Pancreas (tissue), 10 donors: Measurements from ENCODE around the gene TEK. TPM values are rescaled to one million over a fixed set of nuclear protein-coding genes. Genes with fewer than 3 reads are reported as not detected.

Source experiments
- ATAC-seq, 4 donors: fragments of 200-7000 bp; cut with Tn5 transposase; one replicate each; pipeline versions ENCODE4 v1.8.0 to v1.9.1; 2020; ENCODE audit warnings: mild to moderate bottlenecking in 4 of 4, moderate library complexity in 4 of 4
- DNase-seq, 6 donors: peaks; one replicate each; pipeline ENCODE4 v3.0.0-alpha.2; 2020
- FAIRE-seq: peaks from 2 replicates; lab custom pipeline; 2012; peaks lifted over from hg19 to GRCh38; lab: Jason Lieb, UNC
- H3K27ac ChIP-seq, 4 donors: fragments of 200-600 bp; sonication (generic); 1 replicate in 3 of 4; 2 replicates in 1 of 4; pipeline versions ENCODE4 v1.5.0 to v1.8.0; 2020
- H3K27me3 ChIP-seq, 4 donors: fragments of 200-600 bp; one replicate each; pipeline ENCODE4 v1.8.0; 2021
- H3K36me3 ChIP-seq, 3 donors: fragments of 200-600 bp; sonication (generic) in 1 of 3; one replicate each; pipeline versions ENCODE4 v1.5.0 to v1.8.0; 2020 to 2021
- H3K4me1 ChIP-seq, 3 donors: fragments of 200-600 bp; one replicate each; pipeline ENCODE4 v1.8.0; 2021
- H3K4me3 ChIP-seq, 4 donors: fragments of 200-600 bp; sonication (generic) in 2 of 4; one replicate each; pipeline versions ENCODE4 v1.5.0 to v1.8.0; 2020 to 2021
- H3K9me3 ChIP-seq, 4 donors: fragments of 200-600 bp; one replicate each; pipeline ENCODE4 v1.8.0; 2021
- CTCF ChIP-seq, 4 donors: fragments of 200-600 bp; sonication (generic) in 3 of 4; IDR thresholded peaks; one replicate each; pipeline versions ENCODE4 v1.5.0 to v1.8.0; 2021; ENCODE audit warnings: antibody characterized with exemption in 4 of 4
- WGBS, 2 donors: extraction: QIAGEN DNeasy Blood & Tissue Kit; methylation state at CpG; one replicate each; pipeline ENCODE4 v1.1.7; 2013; 5-methylcytosine and 5-hydroxymethylcytosine counted together
- intact Hi-C, 3 donors: fragments of 100-400 bp; cut with DNase I; formaldehyde crosslinking; loops; one replicate each; pipeline versions ENCODE4 v1.11.1 to v1.14.2; 2022
- polyA plus RNA-seq, 2 donors: library from polyadenylated mRNA; stranded (reverse); fragments of 200-250 nt; gene quantifications; one replicate each; pipeline ENCODE4 v1.2.3, GENCODE V29; 2013
- total RNA-seq, 6 donors: library from RNA; stranded (reverse); fragmentation: NEBNext Ultra II Directional in 4 of 6; extraction: Animal tissue kit (Norgen Biotek cat#: 25700) in 4 of 6; gene quantifications; one replicate each; pipeline versions ENCODE4 v1.2.1 to v1.2.4, GENCODE V29; 2021 to 2023
- donor health status: healthy with polysubstance abuse.
- donor health status: DM: no; HTN: no; CAD: no; lungs with moderate emphysema.
- donor health status: DM: no; HTN: no; CAD: no.
- donor health status: control.
- donor health status: control.
- donor health status: Bipolar disorder and iron deficiency.
- donor health status: DM: yes; HTN: yes; CAD: no.
- donor health status: DM: no; HTN: no; CAD: no.
- donor health status: DM: no; HTN: no; CAD: no.
- donor health status: DM: yes; HTN: yes; CAD: no.

Gene TEK
- total and polyA plus RNA-seq, 8 donors, result 0.91 to 3.8 (median 1.9) TPM

- intact Hi-C loops, result no loop called here
- Histone ChIP-seq H3K9me3 (no peaks in the 10 kb centered on the region), H3K27me3 (no peaks in the 10 kb centered on the region), H3K4me3 (no peak overlapping the region), H3K4me1 (peaks cover 0 to 4% (median 2%) of the 10 kb centered on the region in 3 donors), H3K27ac (no peak overlapping the region), H3K36me3 (no peaks in the 10 kb centered on the region)
- TF ChIP-seq CTCF (IDR thresholded peaks at IDR 0.05), result no peak
- no peak for FAIRE-seq
- 96 to 97% methylated on average over 1 of the region's 1 CpG for WGBS, 2 donors
- ATAC-seq, result no peak
- no peak for DNase-seq
Measured at GRCh38 chr9:27189426-27189825, 80.4 kb downstream of the TEK start.

GRCh38 chr9:27192291-27192960 is 83.4 kb downstream of the TEK start:
- FAIRE-seq, result no peak
- no peak overlapping the region for H3K27ac ChIP-seq

DNA sequence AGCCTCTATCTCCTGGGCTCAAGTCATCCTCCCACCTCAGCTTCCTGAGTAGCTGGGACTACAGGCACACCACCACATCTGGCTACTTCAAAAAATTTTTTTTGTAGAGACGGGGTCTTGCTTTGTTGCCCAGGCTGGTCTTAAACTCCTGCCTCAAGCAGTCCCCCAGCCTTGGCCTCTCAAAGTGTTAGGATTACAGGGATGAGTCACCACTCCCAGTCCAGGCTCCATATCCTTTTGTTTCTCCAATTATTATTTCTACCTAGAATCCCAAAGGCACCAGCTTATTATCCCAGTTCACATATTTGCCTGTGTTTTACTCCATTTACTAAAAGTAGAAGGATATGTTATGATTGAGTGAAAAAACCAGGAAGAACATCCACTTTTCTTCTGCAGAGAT is 84.9 kb downstream of the TEK start:
- ATAC-seq (no peak), DNase-seq (no peak), FAIRE-seq (no peak)
- Histone ChIP-seq H3K27me3 (no peaks in the 10 kb centered on the region), H3K36me3 (no peaks in the 10 kb centered on the region), H3K27ac (no peak overlapping the region), H3K4me1 (no peaks in the 10 kb centered on the region), H3K4me3 (no peak overlapping the region), H3K9me3 (no peaks in the 10 kb centered on the region)
- intact Hi-C loops, result no loop called here
- no peak for TF ChIP-seq CTCF (IDR thresholded peaks at IDR 0.05)
- WGBS, 2 donors, result 75% methylated on average over 1 of the region's 1 CpG

More at GRCh38 chr9:27192291-27192960, 83.4 kb downstream of the TEK start:
- Histone ChIP-seq H3K4me3 (no peak overlapping the region), H3K27me3 (no peaks in the 10 kb centered on the region), H3K9me3 (no peaks in the 10 kb centered on the region), H3K4me1 (no peaks in the 10 kb centered on the region), H3K36me3 (no peaks in the 10 kb centered on the region)
- no peak for TF ChIP-seq CTCF (IDR thresholded peaks at IDR 0.05)
- no peak for ATAC-seq
- WGBS, 2 donors, result 67 to 71% methylated on average over 10 of the region's 10 CpGs
- no peak for DNase-seq
- intact Hi-C loops, result no loop called here

GRCh38 chr9:27194401-27195091 is 85.5 kb downstream of the TEK start:
- no peak overlapping the region for H3K27ac ChIP-seq
- H3K27me3 ChIP-seq, result no peaks in the 10 kb centered on the region
- no peak overlapping the region for H3K4me3 ChIP-seq
- FAIRE-seq, result peak; percentile 41
- WGBS, 2 donors, result 62 to 69% methylated on average over 5 of the region's 5 CpGs
- no peaks in the 10 kb centered on the region for H3K4me1 ChIP-seq
- peak in 2 of 4 donors; percentile 49 to 56 for ATAC-seq
- intact Hi-C loops, result no loop called here
- H3K9me3 ChIP-seq, result no peaks in the 10 kb centered on the region
- TF ChIP-seq CTCF (IDR thresholded peaks at IDR 0.05), result no peak
- H3K36me3 ChIP-seq, result no peaks in the 10 kb centered on the region
- no peak for DNase-seq

DNA sequence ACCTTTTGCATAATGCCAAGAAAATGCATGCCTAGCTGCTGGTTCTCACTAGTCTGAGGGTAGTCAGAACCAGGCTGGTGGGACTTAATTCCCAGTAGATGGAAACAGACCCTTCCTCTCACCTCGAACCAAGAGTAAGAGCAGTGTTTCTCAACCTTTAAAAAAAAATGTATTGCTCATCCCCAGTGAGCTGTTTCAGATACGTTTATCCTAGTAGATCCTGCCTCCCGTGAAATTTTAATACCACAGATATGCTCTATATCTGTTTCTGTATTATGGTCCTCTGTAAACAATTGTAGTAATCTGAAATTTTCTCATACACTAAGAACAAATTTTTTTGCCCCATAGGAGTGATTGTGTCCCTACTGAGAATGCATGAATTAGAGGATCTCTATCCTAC is 86.2 kb downstream of the TEK start:
- intact Hi-C loops, result no loop called here
- WGBS, 2 donors, result 61 to 70% methylated on average over 3 of the region's 3 CpGs
- Histone ChIP-seq H3K4me3 (no peak overlapping the region), H3K36me3 (no peaks in the 10 kb centered on the region), H3K27me3 (no peaks in the 10 kb centered on the region), H3K27ac (no peak overlapping the region), H3K4me1 (no peaks in the 10 kb centered on the region), H3K9me3 (no peaks in the 10 kb centered on the region)
- no peak for TF ChIP-seq CTCF (IDR thresholded peaks at IDR 0.05)
- ATAC-seq, result no peak
- FAIRE-seq, result no peak
- DNase-seq, result no peak
